HG02759 (cell line): ENCODE measurements around the gene ERCC6.

Source experiments
- ATAC-seq: cut with Tn5 transposase; IDR thresholded peaks from one replicate; pipeline ENCODE4 v1.9.1; 2021; ENCODE audit warnings: mild to moderate bottlenecking, moderate library complexity; ENCODE audit not compliant: unreplicated experiment

Gene ERCC6

DNA sequence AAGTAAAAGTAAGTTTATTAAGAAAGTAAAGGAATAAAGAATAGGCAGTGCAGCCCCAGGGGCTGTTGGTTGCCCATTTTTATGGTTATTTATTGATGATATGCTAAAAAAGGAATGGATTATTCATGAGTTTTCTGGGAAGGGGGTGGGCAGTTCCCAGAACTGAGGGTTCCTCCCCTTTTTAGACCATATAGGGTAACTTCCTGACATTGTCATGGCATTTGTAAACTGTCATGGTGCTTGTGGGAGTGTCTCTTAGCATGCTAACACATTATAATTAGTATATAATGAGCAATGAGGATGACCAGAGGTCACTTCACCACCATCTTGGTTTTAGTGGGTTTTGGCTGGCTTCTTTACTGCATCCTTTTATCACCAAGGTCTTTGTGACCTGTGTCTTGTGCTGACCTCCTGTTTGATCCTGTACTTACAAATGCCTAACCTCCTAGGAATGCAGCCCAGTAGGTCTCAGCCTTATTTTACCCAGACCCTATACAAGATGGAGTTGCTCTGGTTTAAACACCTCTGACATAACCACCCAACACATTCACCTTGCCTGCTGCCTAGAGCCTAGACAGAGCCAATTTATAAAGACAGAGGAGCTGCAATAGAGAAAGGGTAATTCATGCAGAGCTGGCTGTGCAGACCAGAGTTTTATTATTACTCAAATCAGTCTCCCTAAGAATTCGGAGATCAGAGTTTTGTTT lies 10.9 kb upstream of the ERCC6 start:
- no peak for ATAC-seq

DNA sequence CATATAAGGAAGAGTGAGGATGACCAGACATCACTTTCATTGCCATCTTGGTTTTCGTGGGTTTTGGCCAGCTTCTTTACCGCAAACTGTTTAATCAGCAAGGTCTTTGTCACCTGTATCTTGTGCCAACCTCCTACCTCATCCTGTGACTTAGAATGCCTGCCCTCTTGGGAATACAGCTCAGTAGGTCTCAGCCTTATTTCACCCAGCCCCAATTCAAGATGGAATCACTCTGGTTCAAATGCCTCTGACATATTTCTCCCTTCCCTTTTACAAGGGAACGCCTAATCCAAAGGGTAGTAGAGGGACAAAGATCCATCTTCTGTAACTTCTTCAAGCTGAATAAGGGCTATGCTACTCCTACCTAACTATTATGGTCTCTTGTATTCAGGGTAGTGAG lies 4.7 kb upstream of the ERCC6 start:
- no peak for ATAC-seq

DNA sequence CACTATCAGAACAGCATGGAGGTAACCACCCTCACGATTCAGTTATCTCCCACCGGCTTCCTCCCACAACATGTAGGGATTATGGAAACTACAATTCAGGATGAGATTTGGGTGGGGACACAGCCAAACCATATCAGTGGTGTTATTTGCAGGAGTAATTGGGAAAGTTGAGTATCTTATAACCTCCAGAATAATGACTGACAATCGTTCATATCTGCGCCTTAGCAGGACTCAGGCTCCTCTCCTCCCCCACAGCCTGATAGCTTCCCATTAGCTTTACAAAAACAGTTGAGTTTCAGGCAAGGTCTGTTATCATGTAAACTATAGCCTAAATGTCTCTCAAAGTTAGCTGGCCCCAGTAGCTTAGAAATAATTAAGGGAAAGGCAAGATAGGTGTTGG lies 3.4 kb upstream of the ERCC6 start:
- no peak for ATAC-seq

DNA sequence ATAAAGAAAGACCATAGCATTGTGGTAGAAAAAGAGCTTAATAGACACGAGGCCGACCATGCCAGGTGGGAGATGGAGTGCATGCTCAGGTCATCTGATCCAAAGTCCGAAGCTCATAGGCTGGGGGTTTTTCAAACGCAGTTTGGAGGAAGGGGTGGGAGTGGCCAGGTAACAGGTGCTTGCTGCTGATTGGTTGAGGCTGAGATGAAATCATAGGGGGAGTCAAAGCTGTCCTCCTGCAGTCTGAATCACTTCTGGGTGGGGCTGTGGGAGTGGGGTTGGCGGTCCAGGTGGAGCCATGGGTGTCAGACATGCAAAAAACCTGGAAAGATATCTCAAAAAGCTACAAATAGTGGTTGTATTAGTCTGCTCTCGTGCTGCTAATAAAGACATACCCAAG lies 2.8 kb upstream of the ERCC6 start:
- no peak for ATAC-seq

DNA sequence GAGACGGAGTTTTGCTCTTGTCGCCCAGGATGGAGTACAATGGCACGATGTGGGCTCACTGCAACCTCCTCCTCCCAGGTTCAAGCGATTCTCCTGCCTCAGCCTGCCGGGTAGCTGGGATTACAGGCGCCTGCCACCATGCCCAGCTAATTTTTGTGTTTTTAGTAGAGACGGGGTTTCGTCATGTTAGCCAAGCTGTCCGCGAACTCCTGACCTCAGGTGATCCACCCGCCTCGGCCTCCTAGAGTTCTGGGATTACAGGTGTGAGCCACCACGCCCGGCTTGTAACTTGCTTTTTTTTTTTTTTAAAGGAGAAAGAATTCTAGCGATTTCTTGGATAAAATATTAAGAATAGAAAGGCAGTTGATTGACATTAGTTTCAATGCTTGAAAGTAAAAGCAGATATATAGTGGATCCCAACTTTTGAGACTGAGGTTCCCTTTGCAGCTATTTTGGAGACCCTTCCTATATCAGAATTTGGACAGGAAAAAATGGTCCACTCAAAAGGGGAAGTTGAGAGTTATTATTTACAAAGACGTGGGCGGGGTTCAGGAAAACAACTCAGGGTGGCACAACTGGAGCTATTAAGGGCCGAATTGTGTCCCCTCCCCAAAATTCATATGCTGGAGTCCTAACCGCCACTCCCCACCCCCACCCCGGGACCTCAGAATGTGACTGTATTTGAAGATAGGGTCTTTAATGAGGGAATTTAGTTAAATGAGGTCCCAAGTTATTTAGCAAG lies 1.3 kb upstream of the ERCC6 start:
- no peak for ATAC-seq

DNA sequence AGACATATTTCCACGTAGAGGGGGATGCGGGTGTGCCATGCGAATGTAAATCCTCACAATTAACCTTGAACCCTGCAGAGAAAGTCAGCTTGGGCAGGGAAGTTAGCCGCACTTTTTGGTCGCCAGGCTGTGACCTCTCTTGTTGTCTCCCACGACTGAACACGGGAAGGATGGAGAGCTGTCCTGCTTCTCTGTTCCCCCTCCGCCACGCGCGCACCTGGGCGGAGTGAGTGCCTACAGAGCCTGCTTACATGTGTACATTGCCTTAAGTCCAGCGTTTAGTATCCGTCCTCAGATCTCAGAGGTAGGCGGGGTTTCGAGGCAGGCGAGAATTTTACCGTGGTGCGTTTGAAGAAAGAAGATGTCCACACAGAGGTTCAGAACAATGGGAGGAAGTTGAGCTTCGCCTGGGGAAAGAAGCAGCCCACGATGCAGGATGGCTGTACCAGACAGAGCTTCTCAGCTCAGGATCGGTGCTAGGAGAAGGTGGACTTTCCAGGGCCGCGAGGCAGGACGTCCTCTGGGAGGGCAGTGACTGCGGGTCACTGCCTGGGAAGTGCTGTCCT lies 482 bp upstream of the ERCC6 start:
- peak; percentile 4 for ATAC-seq

DNA sequence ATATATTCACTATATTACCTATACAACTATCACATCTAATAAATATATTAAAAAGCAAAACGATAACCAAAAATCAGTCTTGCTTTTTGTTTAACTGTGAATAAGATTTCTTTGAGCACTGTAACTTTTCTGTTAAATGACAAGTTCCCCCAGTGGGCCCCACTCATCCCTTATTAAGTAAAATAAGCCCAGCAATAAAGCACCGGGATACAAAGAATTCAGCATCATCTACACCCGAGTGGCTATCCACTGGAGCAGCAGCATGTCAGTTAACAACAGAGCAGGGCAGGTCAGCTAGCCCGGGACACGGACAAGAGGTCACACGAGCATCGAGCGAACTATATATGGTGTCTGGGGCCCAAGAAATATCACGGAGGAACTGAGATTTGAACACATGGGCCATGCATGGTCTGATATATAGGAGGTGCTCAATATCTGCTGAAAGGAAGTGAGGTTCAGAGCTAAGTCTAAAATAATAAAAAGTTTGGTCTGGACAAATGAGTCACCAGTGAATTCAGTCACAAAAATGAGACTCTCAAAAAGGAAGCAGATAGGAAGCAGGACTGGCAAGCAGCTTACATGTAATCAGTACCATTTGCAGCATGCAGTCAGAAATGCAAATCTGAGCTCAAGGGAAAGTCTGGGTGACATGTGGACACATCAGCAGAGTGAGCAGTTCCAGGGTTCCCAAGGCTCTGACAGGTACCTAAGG lies 4.1 kb downstream of the ERCC6 start:
- peak; percentile 54 for ATAC-seq

DNA sequence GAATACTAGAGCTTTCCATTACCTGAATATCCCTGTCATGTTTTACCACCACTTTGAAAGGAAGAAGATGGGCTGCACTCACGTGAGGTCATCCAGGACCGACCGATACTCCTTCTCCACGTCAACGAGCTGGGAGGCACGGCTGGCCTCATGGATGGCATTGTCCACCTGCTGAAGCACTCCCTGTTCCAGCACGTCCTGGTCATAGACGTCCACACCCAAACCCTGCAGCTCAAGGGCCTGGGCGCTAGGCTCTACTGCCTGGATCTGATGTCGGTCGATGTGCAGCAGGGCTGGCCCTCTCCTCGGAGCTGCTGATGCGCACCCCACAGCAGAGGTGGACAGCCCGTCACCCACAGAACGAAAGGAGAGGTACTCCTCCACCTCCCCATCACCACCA lies 6.5 kb downstream of the ERCC6 start:
- no peak for ATAC-seq

DNA sequence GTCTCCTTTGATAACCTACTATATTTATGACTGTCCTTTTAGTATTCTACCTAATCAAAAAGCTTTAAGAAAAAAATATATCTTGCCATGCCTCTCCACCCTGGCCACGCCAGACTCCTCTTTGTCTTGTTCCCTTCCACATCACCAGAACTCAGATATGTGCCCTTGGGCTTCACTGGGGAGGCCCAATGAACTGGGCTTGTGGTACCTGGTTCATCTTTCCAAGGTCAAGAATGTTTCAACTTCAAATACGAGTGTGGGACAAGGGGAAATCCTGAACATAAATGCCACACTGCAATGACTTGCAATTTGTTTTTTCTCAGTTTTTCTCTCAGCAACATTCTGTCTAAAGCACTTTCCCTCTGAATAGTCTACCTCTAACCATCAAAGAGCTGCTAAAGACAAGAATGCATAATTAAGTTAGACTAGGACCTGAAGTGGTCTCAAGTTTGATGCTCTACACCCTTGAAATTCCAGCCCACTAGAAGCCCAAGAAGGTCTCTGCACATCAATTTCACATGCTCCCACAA lies 9.9 kb downstream of the ERCC6 start:
- no peak for ATAC-seq

DNA sequence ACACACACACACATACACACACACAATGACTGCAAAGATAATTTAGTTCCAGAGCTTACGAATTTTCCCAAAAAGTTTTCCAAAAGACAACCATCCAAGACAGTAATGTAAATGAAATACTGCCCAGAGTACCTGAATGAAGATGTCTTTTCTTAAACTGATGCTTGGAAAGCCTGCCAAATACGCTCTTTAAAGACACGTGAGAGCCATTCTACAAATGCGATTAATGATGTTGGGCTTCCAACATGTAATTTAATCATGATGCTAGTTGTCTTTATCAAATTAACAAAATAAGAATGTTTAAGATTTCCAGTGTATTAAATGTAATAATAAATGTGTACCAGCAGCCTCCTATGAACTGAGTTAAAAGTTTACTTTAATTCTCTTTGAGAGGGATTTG lies 11.1 kb downstream of the ERCC6 start:
- no peak for ATAC-seq

DNA sequence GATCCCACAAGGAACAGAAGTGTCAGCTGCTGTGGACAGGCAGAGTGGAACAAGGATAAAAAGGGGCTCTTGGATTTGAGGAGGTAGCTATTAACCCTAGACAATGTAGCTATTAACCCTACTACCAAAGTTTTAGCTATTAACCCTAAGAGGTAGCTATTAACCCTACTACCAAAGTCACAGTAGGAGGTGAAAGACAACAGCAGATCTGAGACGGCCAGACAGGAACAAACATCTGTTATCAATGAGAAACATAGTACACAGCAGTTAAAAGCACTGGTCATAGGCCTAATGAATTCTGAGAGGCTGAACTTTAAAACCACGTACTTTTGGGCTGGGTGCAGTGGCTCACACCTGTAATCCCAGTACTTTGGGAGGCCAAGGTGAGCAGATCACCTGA lies 11.9 kb downstream of the ERCC6 start:
- ATAC-seq, result no peak

DNA sequence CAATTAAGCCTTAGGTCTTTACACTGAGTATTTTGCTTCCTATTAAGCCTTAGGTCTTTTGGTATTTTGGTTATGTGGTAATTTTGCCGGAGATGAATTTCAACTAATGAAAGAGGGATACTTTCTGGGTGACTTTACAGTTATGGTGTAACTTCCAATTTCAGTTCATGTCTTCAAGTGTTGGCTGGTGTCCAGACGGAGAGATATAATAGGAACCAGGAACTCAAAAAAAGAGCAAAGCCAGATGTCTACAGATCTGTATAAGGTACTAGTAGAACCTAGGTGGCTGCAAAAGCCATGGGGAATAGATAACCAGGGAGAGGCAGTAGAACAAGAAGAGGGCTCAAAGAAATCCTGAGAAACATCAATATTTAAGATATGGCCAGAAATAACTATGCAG lies 12.3 kb downstream of the ERCC6 start:
- ATAC-seq, result no peak

DNA sequence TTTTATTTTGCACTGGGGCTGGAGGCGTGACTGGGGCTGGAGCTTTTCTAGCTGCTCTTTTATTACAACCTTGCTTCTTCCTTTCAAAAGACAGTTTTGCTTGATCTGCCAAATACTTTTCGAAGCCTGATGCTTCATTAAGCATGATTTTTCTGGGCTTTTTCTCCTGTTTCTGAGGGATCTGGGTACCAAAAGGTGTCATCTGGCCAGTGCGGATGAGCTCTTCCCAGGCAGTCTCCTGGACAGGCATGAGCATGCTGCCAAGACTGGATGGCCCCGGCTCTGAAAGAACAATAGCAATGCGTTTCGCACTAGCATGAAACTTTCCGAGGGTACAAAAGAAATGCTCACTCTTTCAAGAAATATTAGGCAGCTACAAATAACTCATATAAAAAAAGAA lies 14.4 kb downstream of the ERCC6 start:
- ATAC-seq, result no peak

DNA sequence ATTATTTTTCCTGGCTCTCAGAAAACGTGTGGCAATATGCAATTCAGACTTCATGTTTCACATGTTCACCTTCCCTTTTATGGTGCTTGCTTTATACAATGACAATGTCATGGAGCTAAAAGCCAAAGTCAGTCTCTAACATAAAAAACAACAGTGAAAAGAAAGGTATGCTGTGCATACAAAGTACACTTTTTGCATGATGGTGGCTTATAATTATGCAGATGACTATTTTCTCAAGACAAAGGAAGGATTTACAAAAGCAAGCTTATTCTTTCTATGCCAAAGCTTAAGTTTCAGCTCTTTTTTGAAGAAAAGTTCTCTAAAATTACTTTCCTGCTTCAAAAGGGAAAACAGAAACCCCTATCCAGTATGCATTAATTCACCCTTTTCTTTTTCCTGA lies 15.6 kb downstream of the ERCC6 start:
- no peak for ATAC-seq

DNA sequence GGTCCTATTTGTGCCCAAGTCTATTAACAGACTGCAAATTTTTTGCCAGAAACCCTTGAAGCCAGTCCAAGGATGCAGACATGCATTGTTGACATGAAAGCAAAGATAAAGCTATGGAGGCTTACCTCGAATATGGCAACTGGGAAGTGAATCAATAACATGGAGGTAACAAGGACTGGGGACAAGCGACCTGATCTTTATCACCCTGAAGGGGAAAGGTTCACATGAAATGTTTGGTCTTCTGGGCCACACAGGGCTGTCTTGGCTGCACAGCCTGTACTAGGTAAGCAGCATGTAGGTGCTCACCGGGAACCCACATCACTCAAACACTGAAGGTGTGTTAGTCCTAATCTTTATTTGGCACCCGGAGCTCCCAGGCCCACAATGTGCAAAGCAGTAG lies 17.9 kb downstream of the ERCC6 start:
- ATAC-seq, result no peak

DNA sequence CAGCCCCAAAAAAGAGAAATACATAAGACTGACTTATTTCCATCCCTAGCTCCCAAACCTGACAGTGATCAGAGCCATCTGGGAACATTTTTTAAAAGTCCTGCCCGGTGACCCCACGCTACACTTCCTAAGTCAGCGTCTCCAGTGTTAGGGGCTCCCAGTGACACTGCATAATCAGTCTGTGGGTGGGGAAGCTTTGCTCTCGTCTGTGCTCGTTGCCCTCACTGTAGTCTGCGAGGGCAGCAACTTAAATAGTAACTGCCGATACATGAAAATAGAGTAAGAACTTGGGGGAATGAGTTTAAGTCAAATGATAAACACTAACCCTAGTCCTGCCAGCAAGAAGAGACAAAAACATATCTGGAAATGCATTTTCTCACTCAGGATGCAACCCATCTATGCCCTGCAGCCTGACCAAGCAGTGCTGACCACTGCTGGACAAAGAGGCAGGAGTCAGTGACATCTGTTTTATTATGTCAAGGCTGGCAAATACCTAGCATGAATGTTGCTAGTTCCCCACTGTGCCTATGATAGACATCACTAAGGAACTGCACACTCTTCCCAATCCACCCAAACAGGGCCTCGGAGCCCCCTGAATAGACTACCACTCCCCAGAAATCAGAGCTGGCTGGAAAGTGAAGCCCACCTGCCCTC lies 18.7 kb downstream of the ERCC6 start:
- ATAC-seq, result no peak

DNA sequence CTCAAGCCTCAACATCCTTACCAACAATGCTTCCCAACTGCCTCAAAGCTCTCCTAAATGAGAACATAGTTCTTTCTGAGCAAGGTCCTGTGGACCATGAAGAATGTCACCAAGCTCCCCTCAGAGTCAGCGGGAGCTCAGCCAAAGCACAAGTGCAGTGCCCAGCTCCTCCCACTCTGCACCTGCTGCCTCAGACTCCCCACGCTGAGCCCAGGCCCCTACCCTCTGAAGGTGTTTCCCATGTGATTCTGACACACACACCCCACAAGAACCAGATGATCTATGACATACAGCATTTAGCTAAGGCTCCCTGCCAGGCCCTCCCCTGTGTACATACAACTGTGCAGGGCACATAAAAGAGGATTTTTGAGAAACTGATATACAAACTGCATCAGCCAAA lies 19.2 kb downstream of the ERCC6 start:
- ATAC-seq, result no peak

DNA sequence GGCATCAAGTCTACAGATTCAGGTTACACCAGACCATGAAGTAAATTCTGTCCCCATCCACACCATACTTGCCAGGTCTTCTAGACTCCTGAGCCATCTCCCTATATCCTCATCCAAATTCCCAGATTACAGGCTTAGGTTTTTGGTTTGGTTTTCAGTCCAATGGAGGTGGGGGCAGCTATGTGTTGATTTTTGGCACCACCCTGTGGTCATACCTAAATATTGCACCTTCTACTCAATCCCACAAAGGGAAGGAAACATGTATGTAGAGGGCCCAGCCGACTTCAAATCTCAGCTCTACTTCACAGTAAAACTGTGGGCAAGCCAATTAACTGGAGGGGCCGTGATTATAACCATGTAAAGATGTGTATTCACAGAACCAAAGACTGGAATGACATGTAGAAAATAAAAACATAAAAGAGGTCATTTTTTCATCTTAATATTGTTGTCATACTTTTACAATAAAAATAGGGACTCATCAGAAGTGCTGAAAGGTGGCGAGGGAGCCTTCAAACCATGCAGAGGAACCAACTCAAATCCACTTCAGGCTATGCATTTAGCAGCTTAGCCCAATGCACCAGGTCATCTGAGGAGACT lies 19.8 kb downstream of the ERCC6 start:
- no peak for ATAC-seq

DNA sequence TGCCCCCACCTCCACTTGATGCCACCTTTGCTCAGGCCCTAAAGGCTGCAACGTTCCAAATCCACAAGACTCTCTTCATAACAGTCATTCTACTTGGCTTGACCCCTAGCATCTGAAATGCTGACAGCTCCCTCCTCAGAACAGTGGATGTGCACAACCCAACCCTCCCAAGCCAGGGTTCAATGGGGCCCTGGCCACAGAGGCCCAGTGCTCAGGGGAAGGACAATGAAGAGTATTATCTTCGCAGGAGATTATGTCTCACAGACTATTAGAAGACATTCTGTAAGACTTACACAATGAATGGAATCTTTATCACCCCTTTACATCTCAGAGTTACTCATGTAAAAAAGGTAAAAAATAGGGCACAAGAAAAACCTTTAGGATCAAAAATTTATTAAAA lies 20.4 kb downstream of the ERCC6 start:
- ATAC-seq, result no peak

DNA sequence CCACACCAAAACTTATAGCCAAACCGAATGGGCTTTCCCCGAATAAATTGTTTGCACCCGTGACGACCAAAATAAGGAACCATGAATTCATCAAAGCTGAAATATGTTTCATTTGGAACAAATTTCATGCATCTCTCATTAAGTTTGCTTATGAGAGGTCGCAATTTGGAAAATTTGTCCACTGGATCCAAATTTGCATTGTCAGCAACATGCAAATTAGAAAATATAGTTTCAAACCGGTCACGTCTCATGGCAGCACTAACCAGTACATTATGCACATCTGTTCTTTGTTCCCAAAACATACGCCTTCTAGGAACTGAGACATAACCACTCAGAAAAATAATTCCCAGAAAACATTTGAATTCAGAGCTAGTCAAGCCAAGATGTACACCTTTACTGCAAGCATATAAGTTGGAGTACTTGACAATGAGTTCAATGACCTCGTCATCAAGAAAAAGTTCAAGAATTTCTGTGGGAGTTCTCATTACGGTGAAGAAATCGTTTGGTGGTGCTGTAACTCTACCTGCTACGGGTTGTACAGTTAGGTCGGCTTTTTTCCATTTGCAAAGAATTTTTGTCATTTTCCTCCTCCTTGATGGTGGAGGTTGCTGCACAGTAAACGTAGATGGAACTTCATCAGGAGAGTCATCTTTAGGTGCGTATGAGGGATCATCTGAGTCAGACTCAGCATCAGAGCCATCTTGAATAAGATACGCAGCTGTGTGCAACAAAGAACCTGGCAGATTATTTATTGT lies 22.5 kb downstream of the ERCC6 start:
- no peak for ATAC-seq
